ENCODE measurements around the gene OR6C4. TPM values are rescaled to one million over a fixed set of nuclear protein-coding genes. Genes with fewer than 3 reads are reported as not detected.

The OR6C4 gene
- not detected for total RNA-seq
- not detected for polyA plus RNA-seq
- long read RNA-seq, donor 1 = 0 reads
- long read RNA-seq, donor 2 = 0 reads
- long read RNA-seq, donor 3 = 0 reads

GRCh38 chr12:55549302-55549701 is at the start of gene OR6C4:
Gene OR6C4 (plus strand): TSS chr12:55549602. CDS start chr12:55551227, 1,625 bp downstream.
- 27 to 40% (median 39%) methylated on average over 2 of the region's 2 CpGs for WGBS, 3 donors
- no peak for DNase-seq
- Histone ChIP-seq H3K27me3 (no peaks in the 10 kb centered on the region), H3K4me3 (no peak within 1 kb of the TSS), H3K4me1 (ENCODE audit: insufficient read depth) (no peaks in the 10 kb centered on the region), H3K9me3 (no peaks in the 10 kb centered on the region), H3K27ac (no peak within 1 kb of the TSS), H3K36me3 (no peaks in the 10 kb centered on the region)
- TF ChIP-seq POLR2A (IDR thresholded peaks at IDR 0.05) (no peak), EP300 (IDR thresholded peaks at IDR 0.05) (no peak), CTCF (IDR thresholded peaks at IDR 0.05) (no peak)
- intact Hi-C loops (cut with DNase I) = no loop called here

DNA sequence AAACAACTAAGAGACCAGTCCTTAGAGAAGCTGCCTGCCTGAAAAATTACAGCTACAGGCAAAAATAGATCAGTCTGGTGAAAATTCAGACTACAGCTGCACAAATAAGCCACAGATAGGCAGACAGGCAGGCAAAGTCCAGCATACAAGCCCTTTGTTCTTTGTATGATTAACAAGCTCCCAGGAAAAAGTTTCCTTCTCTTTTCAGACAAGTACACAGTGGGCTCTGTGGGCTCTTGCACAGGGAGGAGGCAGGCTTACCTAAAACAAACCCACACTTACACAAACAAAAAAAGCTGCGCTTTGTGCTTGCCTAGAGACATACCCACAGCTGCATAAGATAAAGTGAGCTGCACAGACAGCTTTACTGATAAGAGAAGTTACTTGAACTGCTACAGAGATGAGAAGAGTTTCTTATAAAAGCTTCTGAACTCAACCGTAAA is 49.6 kb upstream of the OR6C4 start:
- Histone ChIP-seq H3K27ac (no peak overlapping the region), H3K36me3 (no peaks in the 10 kb centered on the region), H3K9me3 (no peaks in the 10 kb centered on the region), H3K4me3 (no peak overlapping the region), H3K4me1 (ENCODE audit: insufficient read depth) (no peaks in the 10 kb centered on the region), H3K27me3 (no peaks in the 10 kb centered on the region)
- no peak for DNase-seq
- 6 to 9% (median 6%) methylated on average over 2 of the region's 2 CpGs for WGBS, 3 donors
- TF ChIP-seq EP300 (IDR thresholded peaks at IDR 0.05) (no peak), POLR2A (IDR thresholded peaks at IDR 0.05) (no peak), CTCF (IDR thresholded peaks at IDR 0.05) (no peak)
- intact Hi-C loops (cut with DNase I) = no loop called here

GRCh38 chr12:55501601-55502000 is 47.8 kb upstream of the OR6C4 start:
- 16 to 23% (median 16%) methylated on average over 2 of the region's 2 CpGs for WGBS, 3 donors
- Histone ChIP-seq H3K27ac (no peak overlapping the region), H3K27me3 (no peaks in the 10 kb centered on the region), H3K36me3 (no peaks in the 10 kb centered on the region), H3K4me1 (ENCODE audit: insufficient read depth) (no peaks in the 10 kb centered on the region), H3K4me3 (no peak overlapping the region), H3K9me3 (no peaks in the 10 kb centered on the region)
- DNase-seq = no peak
- intact Hi-C loops (cut with DNase I) = no loop called here
- no peak for TF ChIP-seq CTCF (IDR thresholded peaks at IDR 0.05)
- no peak for TF ChIP-seq EP300 (IDR thresholded peaks at IDR 0.05)
- no peak for TF ChIP-seq POLR2A (IDR thresholded peaks at IDR 0.05)

DNA sequence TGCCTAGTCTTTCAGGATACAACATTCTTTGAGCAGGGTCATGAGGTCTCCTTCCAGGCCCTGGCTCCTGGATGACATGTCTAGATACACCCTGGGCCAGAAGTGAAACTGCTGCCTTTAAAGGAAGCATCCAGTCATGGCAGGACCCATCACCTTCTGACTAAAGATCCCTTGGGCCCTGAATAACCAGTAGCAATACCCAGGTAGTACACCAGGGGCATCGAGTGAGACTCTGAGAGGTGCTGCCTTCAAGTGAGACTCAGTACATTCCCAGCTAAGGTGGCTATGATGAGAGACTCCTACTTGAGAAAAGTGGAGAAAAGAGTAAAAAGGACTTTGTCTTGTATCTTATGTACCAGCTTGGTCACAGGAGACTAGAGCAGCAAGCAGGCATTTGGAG is 33.7 kb upstream of the OR6C4 start:
- Histone ChIP-seq H3K4me3 (no peak overlapping the region), H3K4me1 (ENCODE audit: insufficient read depth) (no peaks in the 10 kb centered on the region), H3K27me3 (no peaks in the 10 kb centered on the region), H3K9me3 (no peaks in the 10 kb centered on the region), H3K27ac (no peak overlapping the region), H3K36me3 (no peaks in the 10 kb centered on the region)
- intact Hi-C loops (cut with DNase I) = no loop called here
- DNase-seq = no peak
- 58 to 76% (median 71%) methylated on average over 1 of the region's 1 CpG for WGBS, 3 donors
- no peak for TF ChIP-seq CTCF (IDR thresholded peaks at IDR 0.05)
- TF ChIP-seq EP300 (IDR thresholded peaks at IDR 0.05) = no peak
- no peak for TF ChIP-seq POLR2A (IDR thresholded peaks at IDR 0.05)

All from ovary (tissue), 10 donors.